ENCODE results near the gene UNK. TPM values are rescaled to one million over a fixed set of nuclear protein-coding genes. Genes with fewer than 3 reads are reported as not detected.
"Not testable (repeated sequence)": the region's sequence is repeated elsewhere in the genome, so short reads cannot be mapped to it uniquely, and the experiment has no call there.

The UNK gene
- polyA plus RNA-seq, 1 donor, result 30.9 TPM

GRCh38 chr17:75774471-75774990, 10.1 kb upstream of the UNK start:
- no peak for DNase-seq

GRCh38 chr17:75774991-75775668, 9.5 kb upstream of the UNK start:
- no peak for DNase-seq

GRCh38 chr17:75776386-75777295, 8.0 kb upstream of the UNK start:
- DNase-seq, result no peak

- DNase-seq, result no peak
Observed at GRCh38 chr17:75777296-75777922, 7.2 kb upstream of the UNK start.

- not testable (repeated sequence) for DNase-seq
Observed at GRCh38 chr17:75778066-75778860, 6.3 kb upstream of the UNK start.

- no peak for DNase-seq
Observed at GRCh38 chr17:75778861-75779249, 5.8 kb upstream of the UNK start.

- DNase-seq, result peak; percentile 100
Observed at GRCh38 chr17:75779250-75779986, 5.2 kb upstream of the UNK start.

- DNase-seq, result no peak
Observed at GRCh38 chr17:75779987-75780889, 4.4 kb upstream of the UNK start.

GRCh38 chr17:75783069-75783783, 1.4 kb upstream of the UNK start:
- peak; percentile 54 for DNase-seq

GRCh38 chr17:75783803-75784472, 668 bp upstream of the UNK start:
- DNase-seq, result no peak

- DNase-seq, result peak; percentile 97
Observed at GRCh38 chr17:75785016-75785890, 647 bp downstream of the UNK start.

- no peak for DNase-seq
Observed at GRCh38 chr17:75791254-75791653, 6.6 kb downstream of the UNK start.

GRCh38 chr17:75793460-75793859, 8.9 kb downstream of the UNK start:
- no peak for DNase-seq

- no peak for DNase-seq
Observed at GRCh38 chr17:75795820-75796607, 11.4 kb downstream of the UNK start.

- no peak for DNase-seq
Observed at GRCh38 chr17:75799402-75799801, 14.8 kb downstream of the UNK start.

- DNase-seq, result no peak
Observed at GRCh38 chr17:75803883-75804282, 19.3 kb downstream of the UNK start.

- DNase-seq, result no peak
Observed at GRCh38 chr17:75806822-75807500, 22.4 kb downstream of the UNK start.
